CD4-positive, alpha-beta T cell treated with Interleukin-17A for 1 hour (primary cell): ENCODE data around the gene PLGRKT.
"Not testable (repeated sequence)": the region's sequence is repeated elsewhere in the genome, so short reads cannot be mapped to it uniquely, and the experiment has no call there.

Source experiments
- DNase-seq: peaks from one replicate; pipeline ENCODE4 v3.0.0-alpha.2; 2020

Gene PLGRKT

GRCh38 chr9:5364294-5365024 is 73.3 kb downstream of the PLGRKT start:
- DNase-seq, result no peak

GRCh38 chr9:5361326-5362010 is 76.3 kb downstream of the PLGRKT start:
- no peak for DNase-seq

GRCh38 chr9:5360341-5360740 is 77.4 kb downstream of the PLGRKT start:
- DNase-seq, result no peak

- no peak for DNase-seq
Observed at GRCh38 chr9:5357431-5358105, 80.2 kb downstream of the PLGRKT start.

- DNase-seq, result no peak
Observed at GRCh38 chr9:5355817-5356216, 81.9 kb downstream of the PLGRKT start.

- DNase-seq, result no peak
Observed at GRCh38 chr9:5355226-5355625, 82.5 kb downstream of the PLGRKT start.

- no peak for DNase-seq
Observed at GRCh38 chr9:5354184-5354583, 83.5 kb downstream of the PLGRKT start.

GRCh38 chr9:5352637-5353248 is 85.0 kb downstream of the PLGRKT start:
- peak; percentile 53 for DNase-seq

GRCh38 chr9:5338992-5339981 is 98.4 kb downstream of the PLGRKT start, which contains the start of gene RLN1:
RLN1 (minus strand) TSS chr9:5339876; CDS start chr9:5339746, 130 bp downstream.
- peak; percentile 39 for DNase-seq

- peak; percentile 66 for DNase-seq
Observed at GRCh38 chr9:5336688-5337087, 101.0 kb downstream of the PLGRKT start.

GRCh38 chr9:5331276-5331675 is 106.4 kb downstream of the PLGRKT start:
- DNase-seq, result not testable (repeated sequence)

GRCh38 chr9:5326893-5327548 is 110.7 kb downstream of the PLGRKT start:
- DNase-seq, result peak; percentile 59

GRCh38 chr9:5326187-5326586 is 111.5 kb downstream of the PLGRKT start:
- DNase-seq, result no peak

- DNase-seq, result not testable (repeated sequence)
Observed at GRCh38 chr9:5321601-5322000, 116.1 kb downstream of the PLGRKT start.

GRCh38 chr9:5321058-5321457 is 116.7 kb downstream of the PLGRKT start:
- no peak for DNase-seq

GRCh38 chr9:5316406-5316805 is 121.3 kb downstream of the PLGRKT start:
- not testable (repeated sequence) for DNase-seq

- DNase-seq, result no peak
Observed at GRCh38 chr9:5315187-5315923, 122.4 kb downstream of the PLGRKT start.

- no peak for DNase-seq
Observed at GRCh38 chr9:5310851-5311250, 126.9 kb downstream of the PLGRKT start.
